Liver (tissue), 9 donors: Measurements from ENCODE around the gene PWWP2A. TPM values are rescaled to one million over a fixed set of nuclear protein-coding genes. Genes with fewer than 3 reads are reported as not detected.

Experiments
- DNase-seq: peaks from one replicate; pipeline ENCODE4 v3.0.0-alpha.2; 2017; ENCODE audit warnings: low spot score
- H3K27ac ChIP-seq, 2 donors: one replicate each; pipeline ENCODE4 v1.7.0; 2013; ENCODE audit warnings: inconsistent platforms in 2 of 2, low read length in 2 of 2, control low read depth in 1 of 2, low read depth in 1 of 2, mild to moderate bottlenecking in 1 of 2
- H3K27me3 ChIP-seq, 4 donors: one replicate each; pipeline versions ENCODE4 v1.6.1 to v1.7.0; 2013; ENCODE audit warnings: low read length in 3 of 4, inconsistent platforms in 1 of 4, mild to moderate bottlenecking in 1 of 4, moderate library complexity in 1 of 4; ENCODE audit not compliant: control insufficient read depth in 4 of 4, insufficient read depth in 4 of 4
- H3K36me3 ChIP-seq, 4 donors: one replicate each; pipeline versions ENCODE4 v1.6.1 to v1.7.0; 2013; ENCODE audit warnings: low read length in 3 of 4, mild to moderate bottlenecking in 3 of 4, low read depth in 1 of 4, moderate library complexity in 1 of 4; ENCODE audit not compliant: control insufficient read depth in 4 of 4, insufficient read depth in 3 of 4
- H3K4me1 ChIP-seq, 4 donors: one replicate each; pipeline versions ENCODE4 v1.6.1 to v1.7.0; 2013; ENCODE audit warnings: low read length in 3 of 4, mild to moderate bottlenecking in 3 of 4, moderate library complexity in 1 of 4; ENCODE audit not compliant: control insufficient read depth in 4 of 4, insufficient read depth in 4 of 4
- H3K4me3 ChIP-seq, 3 donors: one replicate each; pipeline versions ENCODE4 v1.6.1 to v1.7.0; 2013; ENCODE audit warnings: low read length in 3 of 3, control low read depth in 1 of 3, low read depth in 1 of 3, mild to moderate bottlenecking in 1 of 3
- H3K9ac ChIP-seq, 2 donors: one replicate each; pipeline ENCODE4 v1.7.0; 2013; ENCODE audit warnings: low read length in 2 of 2, mild to moderate bottlenecking in 2 of 2, moderate library complexity in 2 of 2, control low read depth in 1 of 2, low read depth in 1 of 2
- H3K9me3 ChIP-seq, 4 donors: one replicate each; pipeline versions ENCODE4 v1.6.1 to v1.7.0; 2013; ENCODE audit warnings: low read length in 3 of 4; ENCODE audit not compliant: control insufficient read depth in 4 of 4
- ATF3 ChIP-seq: IDR thresholded peaks from 2 replicates; pipeline ENCODE4 v1.6.1; 2016; ENCODE audit warnings: antibody characterized with exemption
- CTCF ChIP-seq: fragments of 150-350 bp; IDR thresholded peaks from 2 replicates; pipeline ENCODE4 v1.5.1; 2017; ENCODE audit warnings: improper control_type of control experiment, low read depth, low read length; ENCODE audit not compliant: missing input control
- EGR1 ChIP-seq, 2 donors: IDR thresholded peaks; 2 replicates each; pipeline ENCODE4 v1.6.1; 2016 to 2018; ENCODE audit warnings: antibody characterized with exemption in 2 of 2, low read depth in 2 of 2
- FOXA1 ChIP-seq: IDR thresholded peaks from 2 replicates; pipeline ENCODE4 v1.6.1; 2016; ENCODE audit warnings: antibody characterized with exemption
- FOXA2 ChIP-seq: IDR thresholded peaks from 2 replicates; pipeline ENCODE4 v1.6.1; 2016; ENCODE audit warnings: antibody characterized with exemption
- HNF4G ChIP-seq: IDR thresholded peaks from 2 replicates; pipeline ENCODE4 v1.6.1; 2016; ENCODE audit warnings: antibody characterized with exemption
- MAX ChIP-seq: IDR thresholded peaks from 2 replicates; pipeline ENCODE4 v1.6.1; 2016; ENCODE audit warnings: antibody characterized with exemption
- NR2F2 ChIP-seq: IDR thresholded peaks from 2 replicates; pipeline ENCODE4 v1.6.1; 2016; ENCODE audit warnings: antibody characterized with exemption
- RAD21 ChIP-seq, 2 donors: IDR thresholded peaks; 2 replicates each; pipeline ENCODE4 v1.6.1; 2016; ENCODE audit warnings: antibody characterized with exemption in 2 of 2, mild to moderate bottlenecking in 2 of 2
- REST ChIP-seq: IDR thresholded peaks from 2 replicates; pipeline ENCODE4 v1.6.1; 2016; ENCODE audit warnings: antibody characterized with exemption, mild to moderate bottlenecking
- RXRA ChIP-seq, 2 donors: IDR thresholded peaks; 2 replicates each; pipeline ENCODE4 v1.6.1; 2017 to 2018; ENCODE audit warnings: antibody characterized with exemption in 2 of 2, mild to moderate bottlenecking in 1 of 2
- SP1 ChIP-seq: IDR thresholded peaks from 2 replicates; pipeline ENCODE4 v1.6.1; 2018; ENCODE audit warnings: antibody characterized with exemption, mild to moderate bottlenecking
- TAF1 ChIP-seq: conservative IDR thresholded peaks from 2 replicates; pipeline ENCODE4 v1.6.1; 2016; ENCODE audit warnings: antibody characterized with exemption, mild to moderate bottlenecking
- YY1 ChIP-seq: IDR thresholded peaks from 2 replicates; pipeline ENCODE4 v1.6.1; 2016; ENCODE audit warnings: antibody characterized with exemption, mild to moderate bottlenecking
- ZBTB33 ChIP-seq: IDR thresholded peaks from 2 replicates; pipeline ENCODE4 v1.6.1; 2016; ENCODE audit warnings: antibody characterized with exemption
- WGBS: extraction: QIAGEN DNeasy Blood & Tissue Kit; methylation state at CpG from one replicate; pipeline ENCODE4 v1.1.7; 2013; 5-methylcytosine and 5-hydroxymethylcytosine counted together
- polyA plus RNA-seq, 2 donors: library from polyadenylated mRNA; stranded (reverse) in 1 of 2; unstranded in 1 of 2; fragments of 200-250 nt in 1 of 2; fragments of >200 nt in 1 of 2; fragmentation: Nextera tagmentation in 1 of 2; extraction: Ambion mirVana in 1 of 2; gene quantifications; one replicate each; pipeline versions ENCODE4 v1.2.1 to v1.2.3, GENCODE V29; 2013 to 2015
- total RNA-seq, 2 donors: library from RNA; depleted of rRNA; stranded (reverse); fragments of >200 nt; gene quantifications; one replicate each; pipeline ENCODE4 v1.2.3, GENCODE V29; 2014
- donor health status: healthy.
- donor health status: healthy.
- donor health status: healthy.
- donor health status: healthy.
- donor health status: healthy.

PWWP2A gene
- total and polyA plus RNA-seq, 4 donors: 4.8 to 14.6 (median 8.2) TPM

DNA sequence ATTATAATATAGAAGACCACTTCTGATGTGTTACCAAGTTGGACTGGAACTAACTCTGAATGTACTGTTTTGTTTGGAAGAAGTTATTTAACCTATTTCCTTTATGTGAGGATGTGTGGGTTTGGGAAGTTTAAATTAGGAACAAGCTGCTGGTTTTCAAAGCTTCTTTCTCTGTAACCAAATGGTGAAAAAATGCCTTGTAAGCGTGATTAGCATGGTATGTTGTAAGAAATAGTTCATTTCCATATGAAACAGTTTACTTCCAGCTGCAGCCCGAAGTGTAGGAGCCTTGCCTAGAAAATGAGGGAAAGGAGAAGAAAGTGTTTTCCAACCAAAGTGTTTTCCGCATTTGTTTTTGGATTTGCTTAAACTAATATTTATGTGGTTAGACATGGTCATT is 74.3 kb downstream of the PWWP2A start:
- Histone ChIP-seq H3K27ac (no peak overlapping the region), H3K36me3 (peaks cover 2 to 23% (median 9%) of the 10 kb centered on the region in 4 donors), H3K4me1 (no peaks in the 10 kb centered on the region), H3K4me3 (no peak overlapping the region), H3K9ac (no peak overlapping the region), H3K9me3 (no peaks in the 10 kb centered on the region), H3K27me3 (no peaks in the 10 kb centered on the region)
- no peak for TF ChIP-seq FOXA1
- no peak for TF ChIP-seq TAF1
- no peak for TF ChIP-seq SP1
- TF ChIP-seq NR2F2: no peak
- no peak for TF ChIP-seq FOXA2
- no peak for TF ChIP-seq RXRA (IDR thresholded peaks at IDR 0.05)
- no peak for TF ChIP-seq HNF4G
- TF ChIP-seq REST: no peak
- no peak for TF ChIP-seq RAD21 (IDR thresholded peaks at IDR 0.05)
- TF ChIP-seq YY1: no peak
- TF ChIP-seq CTCF: no peak
- no peak for TF ChIP-seq MAX
- TF ChIP-seq ZBTB33: no peak
- TF ChIP-seq ATF3: no peak
- 88% methylated on average over 3 of the region's 3 CpGs for WGBS
- DNase-seq: no peak

- H3K4me1 ChIP-seq: no peaks in the 10 kb centered on the region
- TF ChIP-seq NR2F2: no peak
- TF ChIP-seq MAX: no peak
- no peak for TF ChIP-seq YY1
- TF ChIP-seq FOXA2: no peak
- TF ChIP-seq EGR1 (IDR thresholded peaks at IDR 0.05; ENCODE audit: low read depth in 2 of 2): no peak
- TF ChIP-seq TAF1: no peak
- no peak for TF ChIP-seq REST
- H3K9me3 ChIP-seq: no peaks in the 10 kb centered on the region
- no peak for DNase-seq
- H3K9ac ChIP-seq: no peak overlapping the region
- H3K27me3 ChIP-seq: no peaks in the 10 kb centered on the region
- no peak overlapping the region for H3K27ac ChIP-seq
- H3K4me3 ChIP-seq: no peak overlapping the region
- peaks cover 3 to 27% (median 12%) of the 10 kb centered on the region in 4 donors for H3K36me3 ChIP-seq
- 98% methylated on average over 1 of the region's 1 CpG for WGBS
These were observed 74.9 kb downstream of the PWWP2A start for GRCh38 chr5:160044391-160044804.
